GM12878 (cell line): ENCODE data around the gene SRSF5. TPM values are rescaled to one million over a fixed set of nuclear protein-coding genes. Genes with fewer than 3 reads are reported as not detected.

ENCODE experiments used
- ASH2L ChIP-seq: fragments of 300-600, 200-600 bp; sonication (generic); IDR thresholded peaks from 2 replicates; pipeline ENCODE4 v1.6.1; 2017; ENCODE audit warnings: low read depth, mild to moderate bottlenecking, borderline replicate concordance
- CEBPZ ChIP-seq: fragments of 150-350 bp; IDR thresholded peaks from 2 replicates; pipeline ENCODE4 v1.6.1; 2016; ENCODE audit warnings: low read depth, low read length
- EED ChIP-seq: sonication (generic); IDR thresholded peaks from 2 replicates; pipeline ENCODE4 v1.6.1; 2016; ENCODE audit warnings: antibody characterized with exemption, low read depth
- ETV6 ChIP-seq, 2 experiments: fragments of 450-650 bp in 1 of 2; IDR thresholded peaks in 1 of 2; conservative IDR thresholded peaks in 1 of 2; 2 replicates each; pipeline ENCODE4 v1.6.1; 2014; ENCODE audit warnings: antibody characterized with exemption in 1 of 2, borderline replicate concordance in 1 of 2, low read depth in 1 of 2, mild to moderate bottlenecking in 1 of 2, moderate library complexity in 1 of 2
- GABPA ChIP-seq: IDR thresholded peaks from 2 replicates; pipeline ENCODE4 v1.6.1; 2014; ENCODE audit warnings: antibody characterized with exemption, low read depth, mild to moderate bottlenecking, inconsistent platforms
- HDAC2 ChIP-seq: fragments of 200-600 bp; sonication (generic); IDR thresholded peaks from 2 replicates; pipeline ENCODE4 v1.6.1; 2017
- MEF2B ChIP-seq: fragments of 450-650 bp; IDR thresholded peaks from 2 replicates; pipeline ENCODE4 v1.6.1; 2018; ENCODE audit warnings: mild to moderate bottlenecking, moderate library complexity; ENCODE audit not compliant: partially characterized antibody, poor library complexity, severe bottlenecking
- PML ChIP-seq: IDR thresholded peaks from 2 replicates; pipeline ENCODE4 v1.6.1; 2012; ENCODE audit warnings: low read length, inconsistent platforms
- TCF7 ChIP-seq: IDR thresholded peaks from 2 replicates; pipeline ENCODE4 v1.6.1; 2014; ENCODE audit warnings: antibody characterized with exemption, borderline replicate concordance
- USF2 ChIP-seq: IDR thresholded peaks from 2 replicates; pipeline ENCODE4 v1.6.1; 2011; ENCODE audit warnings: low read depth, low read length, improper control_type of control experiment, borderline replicate concordance
- polyA plus RNA-seq, 11 experiments: library from polyadenylated mRNA; depleted of rRNA in 4 of 11; unstranded in 6 of 11; stranded (reverse) in 5 of 11; fragments of >200 nt; fragmentation: Nextera tagmentation in 4 of 11; fragmentation: Illumina TruSeq in 1 of 11; extraction: Ambion mirVana in 4 of 11; extraction: Trizol in 1 of 11; gene quantifications; 1 replicate in 1 of 11; 2 replicates in 10 of 11; pipeline versions ENCODE4 v1.2.1 to v1.2.3, GENCODE V29; 2011 to 2016; ENCODE audit warnings: inconsistent platforms in 2 of 11, missing spikeins in 2 of 11, low read depth in 1 of 11
- total RNA-seq, 4 experiments: library from RNA; depleted of rRNA in 3 of 4; stranded (reverse); fragments of >200 nt in 3 of 4; fragmentation: Illumina TruSeq in 1 of 4; extraction: Trizol in 1 of 4; gene quantifications; 2 replicates each; pipeline versions ENCODE4 v1.2.1 to v1.2.3, GENCODE V29; 2013 to 2021

Gene SRSF5
- total and polyA plus RNA-seq, 10 of the 15 experiments (the other 5 are each of a cell fraction or from before 2014, with no cell fraction given) = 136 to 453 (median 275) TPM

DNA sequence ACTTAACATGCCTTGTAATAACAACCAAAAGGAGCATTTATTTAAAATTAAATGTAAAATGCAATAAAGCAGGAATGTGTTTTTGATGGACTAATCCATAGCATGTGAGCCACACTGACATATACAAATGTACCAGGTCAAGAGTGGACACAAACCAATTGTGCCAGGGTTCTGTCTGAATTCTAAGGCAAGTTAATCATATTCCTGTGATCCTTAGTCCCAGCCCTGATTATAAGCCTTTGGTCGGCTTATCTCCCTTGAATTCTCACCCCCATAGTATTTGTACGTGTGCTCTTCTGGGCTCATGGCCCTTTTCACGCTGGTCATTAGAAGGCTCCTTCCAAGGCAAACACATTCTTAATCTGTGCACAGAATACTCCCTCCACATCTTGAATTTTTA lies 10.6 kb upstream of the SRSF5 start (continued):
- TF ChIP-seq CEBPZ (no peak), ETV6 (conservative IDR thresholded peaks at IDR 0.05 in 1 of 2, IDR thresholded peaks at IDR 0.05 in 1 of 2; ENCODE audit: borderline replicate concordance in 1 of 2, low read depth in 1 of 2) (no peak), MEF2B (no peak), GABPA (no peak), EED (no peak), USF2 (no peak), PML (no peak), ASH2L (no peak), HDAC2 (no peak), TCF7 (no peak)
